HG03565 (cell line): ENCODE data around the gene HABP2.
A peak's percentile ranks its signal among the peaks of the same experiment; 100 is the strongest.

Experiments used
- ATAC-seq: cut with Tn5 transposase; IDR thresholded peaks from one replicate; pipeline ENCODE4 v1.9.1; 2021; ENCODE audit warnings: mild to moderate bottlenecking, moderate library complexity; ENCODE audit not compliant: unreplicated experiment

The HABP2 gene

DNA sequence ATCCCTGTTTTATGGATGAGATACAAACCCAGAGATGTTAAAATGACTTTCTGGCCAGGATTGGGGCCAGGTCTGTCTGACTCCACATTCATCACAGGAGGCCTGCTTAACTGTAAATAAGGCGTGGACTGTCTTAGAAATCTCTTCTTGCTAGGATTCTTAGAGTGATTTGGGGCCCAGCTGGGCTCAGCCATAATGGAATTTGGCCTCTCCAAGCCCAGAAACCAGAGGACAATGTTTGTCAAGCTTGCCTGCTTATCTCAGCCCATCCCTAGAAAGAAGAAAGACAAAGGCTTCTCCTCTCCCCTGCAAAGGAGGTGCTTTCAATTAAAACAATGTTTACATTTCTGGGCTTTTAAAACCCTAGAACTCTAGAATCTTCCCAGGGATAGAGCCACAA lies 2.9 kb downstream of the HABP2 start:
- ATAC-seq, result no peak

DNA sequence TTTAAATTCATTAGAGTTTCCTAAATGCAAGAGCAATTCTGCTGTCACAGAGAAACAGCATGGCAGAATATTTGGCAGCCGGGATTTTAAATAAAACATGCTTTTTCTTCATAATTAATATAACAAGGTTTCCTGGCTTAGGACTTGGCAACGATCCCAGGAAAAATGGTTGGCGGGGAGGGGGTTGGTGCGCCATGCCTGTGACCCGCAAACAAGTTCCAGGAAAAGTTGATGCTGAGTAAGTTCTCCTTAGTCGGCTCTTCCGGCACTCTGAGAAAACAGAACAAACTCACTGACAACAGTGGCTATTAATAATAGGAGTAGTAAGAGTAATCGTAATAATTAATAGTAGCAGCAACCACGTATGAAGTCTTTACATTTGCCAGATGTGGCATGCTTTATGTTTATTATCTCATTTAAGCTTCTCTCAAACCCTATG lies 4.6 kb downstream of the HABP2 start:
- no peak for ATAC-seq

DNA sequence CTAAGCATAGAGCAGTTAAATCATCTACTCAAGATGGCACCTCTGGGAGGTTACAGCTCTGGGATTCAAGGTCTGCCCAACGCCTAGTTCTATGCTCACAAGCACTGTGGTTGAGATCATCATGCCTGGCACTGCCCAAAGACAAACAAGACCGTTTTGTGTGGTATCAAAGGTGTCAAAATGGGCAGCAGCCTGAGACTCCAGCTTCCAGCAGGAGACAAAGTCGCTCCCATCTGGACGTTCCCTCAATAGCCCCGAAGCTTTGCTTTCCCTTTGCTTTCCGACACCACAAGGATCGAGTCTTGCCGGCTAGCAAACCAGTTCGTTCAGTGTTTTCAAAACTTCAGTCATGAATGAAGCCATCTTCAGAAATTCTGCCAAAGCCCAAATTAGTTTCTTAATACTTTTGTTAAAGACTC lies 5.1 kb downstream of the HABP2 start:
- no peak for ATAC-seq

DNA sequence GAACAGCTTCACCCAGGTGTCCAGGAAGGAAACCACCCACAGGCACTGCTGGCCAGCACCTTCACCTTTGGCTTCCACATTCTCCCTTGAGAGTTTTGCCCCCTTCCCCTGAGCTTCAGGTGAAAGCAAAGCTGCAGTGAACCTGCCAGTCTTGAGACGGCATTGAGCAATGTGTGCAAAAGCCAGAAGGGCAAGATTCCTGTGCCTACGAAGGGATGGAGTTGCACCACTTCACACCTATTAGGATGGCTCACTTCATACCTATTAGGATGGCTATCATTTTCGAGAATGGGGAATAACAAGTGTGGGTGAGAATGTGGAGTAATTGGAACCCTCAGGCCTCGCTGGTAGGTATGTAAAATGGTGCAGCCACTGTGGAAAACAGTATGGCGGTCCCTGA lies 7.2 kb downstream of the HABP2 start:
- ATAC-seq, result no peak

DNA sequence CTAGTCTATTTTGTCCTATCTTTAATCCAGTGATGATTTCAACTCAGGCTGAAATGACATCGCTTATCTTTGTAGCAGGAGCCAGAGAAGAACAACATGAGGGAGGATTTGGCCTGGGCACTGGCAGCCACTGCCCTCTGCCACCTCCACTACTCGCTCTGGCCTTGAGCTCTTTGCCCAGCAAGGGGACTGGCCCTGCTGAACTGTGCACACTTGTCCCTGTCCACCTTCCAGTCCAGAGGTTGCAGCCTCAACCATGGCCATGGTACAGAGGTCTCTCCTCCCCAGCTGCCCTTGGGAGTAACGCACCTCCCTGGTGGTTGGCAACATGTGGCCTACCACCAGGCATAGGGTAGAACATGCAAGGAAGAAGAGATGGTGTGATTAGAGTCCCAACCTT lies 8.4 kb downstream of the HABP2 start:
- no peak for ATAC-seq

DNA sequence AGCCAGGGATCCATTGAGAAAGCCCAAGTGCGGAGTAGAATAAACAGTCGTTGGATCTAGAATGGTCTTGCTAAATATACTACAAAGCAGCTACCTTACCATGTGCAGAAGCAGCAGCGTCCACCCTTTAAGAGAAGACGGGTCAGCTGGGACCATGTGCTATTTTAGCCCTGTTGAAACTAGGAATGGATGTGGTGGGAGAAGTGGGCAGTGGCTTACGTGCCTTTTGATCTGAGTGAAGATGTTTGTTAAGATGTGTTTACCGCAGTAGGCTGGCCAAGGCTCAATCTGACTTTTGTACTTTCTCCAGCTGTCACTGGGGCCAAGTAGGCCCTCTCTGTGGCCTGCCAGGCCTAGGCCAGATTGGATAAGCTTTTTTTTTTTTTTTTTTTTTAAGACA lies 9.2 kb downstream of the HABP2 start:
- ATAC-seq, result no peak

DNA sequence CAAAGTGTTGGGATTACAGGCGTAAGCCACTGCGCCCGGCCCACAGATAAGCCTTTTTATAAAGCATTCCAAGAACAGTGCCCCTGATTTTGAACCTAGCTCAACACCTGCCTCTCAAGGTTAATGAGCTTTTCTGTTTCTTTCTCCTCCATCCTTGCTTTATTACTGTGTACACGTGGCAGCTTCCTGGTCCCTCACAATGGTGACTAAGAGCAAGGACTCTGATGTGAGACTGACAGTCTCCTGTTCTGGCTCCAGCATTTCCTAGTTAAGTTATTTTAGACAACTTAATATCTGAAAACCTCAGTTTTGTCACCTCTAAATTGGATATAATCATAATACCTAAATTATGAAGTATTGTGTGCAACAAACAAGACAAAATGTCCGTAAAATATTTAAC lies 9.9 kb downstream of the HABP2 start:
- no peak for ATAC-seq

DNA sequence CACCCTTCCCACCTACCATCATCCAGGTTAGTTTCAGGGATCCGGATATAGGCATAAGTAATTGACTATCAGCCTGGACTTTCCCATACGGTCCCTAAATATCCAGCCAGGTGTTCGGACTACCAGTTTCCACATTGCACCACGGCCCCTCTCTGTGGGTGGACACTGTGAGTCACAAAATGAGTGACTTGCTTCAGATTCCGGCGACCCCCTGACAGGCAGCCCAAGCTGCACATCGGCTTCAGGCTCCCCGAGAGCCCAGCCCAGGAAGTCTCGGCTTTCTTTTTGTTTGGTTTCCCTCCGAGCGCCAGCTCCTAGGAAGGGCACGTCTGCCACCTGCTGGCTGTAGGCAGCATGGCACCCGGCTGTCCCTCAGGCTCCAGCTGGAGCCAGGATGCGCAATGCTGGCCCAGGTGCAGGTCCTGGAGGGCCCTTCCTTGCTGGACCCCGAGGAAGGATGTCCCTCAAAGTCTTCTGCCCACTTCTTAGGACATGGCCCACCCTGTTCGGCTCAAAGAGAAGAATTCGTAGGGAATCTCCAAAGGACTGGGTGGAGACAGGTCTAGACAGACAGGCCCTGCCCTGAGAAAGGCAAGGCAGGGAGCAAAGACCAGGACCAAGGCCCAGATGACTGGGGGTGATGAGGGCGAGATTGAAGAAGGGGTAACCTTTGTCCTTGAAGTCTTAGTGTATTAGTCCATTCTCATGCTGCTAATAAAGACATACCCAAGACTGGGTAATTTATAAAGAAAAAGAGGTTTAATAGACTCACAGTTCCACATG lies 10.6 kb downstream of the HABP2 start:
- ATAC-seq, result peak; percentile 94

DNA sequence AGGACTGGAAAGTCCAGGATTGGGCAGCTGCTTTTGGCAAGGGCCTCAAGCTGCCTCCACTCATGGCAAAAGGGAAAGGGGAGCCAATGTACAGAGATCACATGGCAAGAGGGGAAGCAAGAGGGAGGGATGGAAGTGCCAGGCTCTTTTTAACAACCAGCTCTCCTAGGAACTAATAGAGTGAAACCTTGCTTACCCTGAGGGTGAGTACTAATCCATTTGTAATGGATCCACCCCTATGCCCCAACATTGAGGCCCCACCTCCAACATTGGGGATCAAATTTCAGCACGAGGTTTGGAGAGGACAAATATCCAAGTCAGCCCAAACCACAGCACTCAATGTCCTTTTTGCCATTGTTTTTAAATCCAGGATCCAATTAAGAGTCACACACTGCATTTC lies 12.5 kb downstream of the HABP2 start:
- ATAC-seq, result no peak

DNA sequence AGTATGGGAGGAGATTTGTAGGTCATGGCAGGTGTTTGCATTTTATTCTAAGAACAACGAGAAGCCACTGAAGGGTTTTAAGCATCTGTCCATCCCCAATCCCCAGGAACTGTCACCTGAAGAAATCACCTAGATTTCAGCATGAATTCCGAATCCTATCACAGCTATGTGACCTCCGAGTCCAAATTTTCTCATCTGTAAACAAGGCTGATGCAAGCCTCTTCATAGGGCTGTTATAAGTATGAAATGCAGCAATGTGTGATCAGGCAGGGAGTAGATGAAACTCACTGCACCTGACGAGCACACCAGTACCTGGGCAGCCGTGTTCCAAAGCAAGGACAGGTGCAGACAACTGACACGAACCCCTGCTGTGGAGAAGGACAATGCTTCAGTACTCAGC lies 14.0 kb downstream of the HABP2 start:
- ATAC-seq, result no peak

DNA sequence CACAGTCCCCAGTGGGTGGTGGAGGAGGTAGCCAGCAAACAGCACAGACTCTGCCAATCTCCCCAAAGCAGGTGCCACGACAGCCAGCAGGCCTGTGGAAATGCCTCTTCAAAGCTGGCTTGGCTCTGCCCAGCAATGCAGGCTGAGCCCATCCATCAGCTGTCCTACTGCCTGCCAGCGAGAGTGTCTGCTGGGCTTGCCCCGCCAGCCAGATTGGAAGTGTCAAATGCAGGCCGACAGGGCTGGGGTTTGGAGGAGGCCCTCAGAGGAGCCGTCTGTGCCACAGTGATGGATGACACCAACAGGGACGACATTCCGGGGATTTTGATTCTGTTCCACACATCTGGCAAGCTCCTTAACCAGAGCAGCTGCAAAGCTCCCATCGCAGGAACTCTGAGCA lies 16.7 kb downstream of the HABP2 start:
- no peak for ATAC-seq

DNA sequence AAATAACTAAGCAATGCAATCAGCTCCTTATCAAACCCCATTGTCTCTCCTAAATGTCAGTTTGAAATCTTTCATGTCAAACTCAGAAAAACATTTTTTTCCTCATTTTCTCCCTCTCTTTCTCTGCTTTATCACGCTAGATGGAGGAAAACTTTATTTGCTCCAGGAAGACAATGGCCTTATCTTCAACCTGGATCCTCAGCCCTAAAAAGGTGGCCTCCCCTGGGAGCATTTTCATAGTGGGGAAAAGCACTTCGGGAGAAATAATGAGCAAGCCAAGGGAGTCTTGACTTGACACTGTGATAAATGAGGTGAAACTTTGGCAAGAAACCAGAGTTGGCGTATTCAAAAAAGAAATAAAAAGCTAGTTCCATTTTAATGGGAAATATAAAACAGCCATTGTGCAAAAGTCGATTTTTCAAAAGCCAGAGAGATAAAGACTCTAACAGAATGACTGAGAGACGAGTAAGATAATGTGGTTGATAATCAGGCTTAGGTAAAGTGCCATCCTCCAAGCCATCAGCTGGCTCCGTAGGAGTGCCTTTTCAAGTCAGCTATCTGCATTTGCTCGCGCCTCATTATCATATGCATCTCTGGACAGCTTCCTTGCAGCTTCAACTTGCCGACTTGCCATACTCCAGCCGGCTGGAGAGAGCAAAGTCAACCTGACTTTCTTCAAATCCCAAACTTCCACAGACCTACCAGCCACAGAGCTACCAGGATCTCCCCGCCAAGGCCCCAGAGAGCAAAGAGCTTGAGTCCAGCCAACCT lies 19.9 kb downstream of the HABP2 start:
- no peak for ATAC-seq

DNA sequence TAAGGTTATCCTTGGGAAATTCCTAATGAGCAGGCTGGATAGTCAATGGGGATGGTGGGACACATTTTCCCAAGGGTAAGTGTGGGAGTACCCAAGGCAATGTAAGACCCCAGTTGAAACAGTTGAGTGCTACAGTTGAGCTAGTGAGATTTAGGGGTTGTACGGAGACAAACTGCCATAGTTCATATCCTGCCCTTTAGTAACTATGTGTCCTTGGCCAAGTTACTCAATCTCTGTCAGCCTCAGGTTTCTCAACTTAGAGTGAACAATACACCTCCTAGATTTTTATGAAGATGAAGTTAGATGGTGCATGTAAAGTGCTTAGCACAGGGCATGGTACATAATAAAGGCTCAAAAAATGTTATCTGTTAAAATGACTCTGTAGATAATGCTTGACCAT lies 20.5 kb downstream of the HABP2 start:
- no peak for ATAC-seq

DNA sequence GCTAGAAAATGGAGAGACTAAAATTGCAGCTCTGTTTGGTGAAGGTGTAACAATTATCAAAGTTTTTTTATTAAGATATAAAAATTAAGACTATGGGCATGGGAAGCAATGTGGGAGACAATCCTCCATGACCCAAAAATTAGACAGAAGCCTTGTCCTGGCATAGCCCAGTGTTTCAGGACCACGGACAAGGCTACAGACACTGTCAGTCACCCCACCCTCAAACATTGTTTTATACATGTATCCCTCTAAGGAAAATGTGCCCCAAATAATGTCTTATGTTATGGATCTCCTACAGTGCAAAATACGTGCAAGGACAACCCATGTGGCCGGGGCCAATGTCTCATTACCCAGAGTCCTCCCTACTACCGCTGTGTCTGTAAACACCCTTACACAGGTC lies 24.0 kb downstream of the HABP2 start:
- ATAC-seq, result no peak

DNA sequence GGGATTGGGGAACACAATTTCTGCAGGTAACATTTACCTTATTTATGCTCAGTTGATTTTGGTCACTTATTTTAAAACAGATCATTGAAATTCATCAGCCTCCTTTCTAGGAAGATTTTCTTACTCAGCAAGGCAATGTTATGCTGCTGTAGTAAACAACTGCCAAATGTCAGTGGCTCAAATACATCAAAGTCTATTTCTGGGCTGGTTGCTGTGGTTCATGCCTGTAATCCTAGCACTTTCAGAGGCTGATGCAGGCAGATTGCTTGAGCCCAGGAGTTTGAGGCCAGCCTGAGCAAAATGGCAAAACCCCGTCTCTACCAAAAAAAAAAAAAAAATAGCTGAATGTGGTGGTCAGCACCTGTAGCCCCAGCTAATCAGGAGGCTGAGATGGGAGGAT lies 25.9 kb downstream of the HABP2 start:
- no peak for ATAC-seq

DNA sequence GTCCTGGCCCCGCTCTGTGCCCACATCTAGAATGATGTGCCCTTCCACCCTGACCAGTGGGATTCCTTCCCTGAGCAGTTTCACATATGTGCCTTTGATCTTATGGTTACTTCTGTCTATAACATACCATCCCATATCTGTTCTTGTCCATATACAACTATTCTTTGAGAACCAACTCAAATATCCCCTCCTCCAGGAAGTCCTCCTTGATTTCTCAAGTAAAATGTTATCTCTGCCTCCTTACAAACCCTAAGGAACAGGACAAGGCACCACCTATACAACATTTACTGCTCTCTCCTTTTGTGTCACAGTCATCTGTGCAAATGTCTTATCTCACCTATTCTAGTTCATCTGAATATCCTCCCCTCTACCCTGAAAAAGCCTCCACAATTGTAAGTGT lies 28.2 kb downstream of the HABP2 start:
- no peak for ATAC-seq

DNA sequence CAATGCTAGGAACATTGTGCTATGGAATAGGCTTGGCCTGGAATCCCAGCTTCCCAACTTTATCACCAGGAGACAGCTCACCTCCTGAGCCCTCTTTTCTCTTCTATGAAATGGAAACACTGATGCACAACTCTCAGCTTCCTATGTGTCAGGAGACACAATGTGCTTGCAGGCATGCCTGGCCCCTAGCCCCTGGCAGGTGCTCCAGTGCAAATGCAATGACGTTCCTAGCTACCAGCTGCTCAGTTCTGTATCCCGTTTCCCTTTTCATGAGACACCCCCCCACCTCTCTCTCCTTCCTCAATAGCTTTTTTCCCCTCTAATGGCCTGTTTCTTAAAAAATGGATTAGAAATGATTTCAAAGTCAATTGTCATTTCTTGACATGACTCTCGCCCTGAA lies 30.7 kb downstream of the HABP2 start:
- no peak for ATAC-seq

DNA sequence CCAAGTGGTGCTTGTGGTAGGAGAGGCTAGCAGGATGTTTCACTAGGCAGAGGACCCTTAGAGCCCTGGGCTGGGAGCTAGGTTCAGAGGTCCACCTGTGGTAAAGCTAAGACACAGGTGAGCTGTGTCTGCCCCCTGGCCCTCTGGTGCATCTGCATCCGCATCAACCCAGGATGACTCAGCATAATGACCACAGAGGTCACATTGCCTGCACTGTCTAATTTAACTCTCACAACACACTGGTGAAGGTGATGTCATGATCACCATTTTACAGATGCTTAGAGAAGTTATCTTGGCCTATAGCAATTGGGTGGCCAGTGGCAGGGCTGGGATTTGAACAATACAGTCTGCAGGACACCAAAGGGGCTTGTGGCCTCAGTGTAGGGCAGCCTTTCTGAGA lies 33.1 kb downstream of the HABP2 start:
- peak; percentile 76 for ATAC-seq

DNA sequence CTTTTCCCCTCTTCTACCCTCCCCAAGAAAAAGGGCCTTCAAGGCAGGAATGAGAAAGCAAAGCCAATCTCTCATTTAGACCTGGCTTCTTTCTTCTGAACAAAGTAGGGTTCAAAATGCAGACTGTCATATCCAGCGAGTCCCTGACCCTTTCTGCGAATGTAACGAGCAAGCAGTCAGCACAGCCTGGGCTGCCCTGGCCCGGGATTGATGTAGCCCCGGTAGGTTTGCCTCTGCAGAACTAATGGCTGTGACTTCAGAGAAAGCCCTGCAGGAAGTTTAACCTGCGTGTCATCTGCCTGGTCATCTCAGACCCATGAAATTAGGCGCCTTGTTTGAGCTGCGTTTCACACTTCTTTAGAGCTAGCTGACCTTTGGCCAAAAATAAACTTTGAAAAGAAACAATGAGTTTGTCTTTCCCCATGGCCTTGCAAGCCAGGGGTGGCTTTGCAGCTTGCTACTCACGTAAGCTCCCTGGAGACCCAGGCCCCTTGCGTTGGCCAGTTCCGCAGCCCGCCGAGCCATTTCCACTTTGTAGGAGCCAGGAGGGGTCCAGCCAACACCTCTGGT lies 36.4 kb downstream of the HABP2 start:
- ATAC-seq, result no peak

DNA sequence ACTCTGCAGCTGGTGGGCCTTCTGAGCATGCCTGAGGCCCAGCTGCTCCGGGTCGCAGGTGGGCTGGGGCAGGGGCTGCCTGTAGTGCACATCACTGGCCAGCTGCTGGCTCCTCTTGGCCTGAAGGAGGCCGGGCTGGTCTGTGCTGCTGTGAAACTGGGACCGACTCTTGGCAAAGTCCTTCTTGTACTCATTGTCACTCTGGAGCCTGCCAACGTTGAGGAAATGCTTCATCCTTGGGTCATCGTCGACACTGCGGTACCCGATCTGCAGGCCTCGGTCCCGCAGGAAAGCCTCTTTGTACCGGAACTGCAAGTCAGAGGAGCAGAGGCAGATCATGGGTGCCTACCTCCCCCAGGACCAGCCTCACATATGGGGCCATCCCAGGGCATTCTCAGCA lies 37.7 kb downstream of the HABP2 start:
- no peak for ATAC-seq

DNA sequence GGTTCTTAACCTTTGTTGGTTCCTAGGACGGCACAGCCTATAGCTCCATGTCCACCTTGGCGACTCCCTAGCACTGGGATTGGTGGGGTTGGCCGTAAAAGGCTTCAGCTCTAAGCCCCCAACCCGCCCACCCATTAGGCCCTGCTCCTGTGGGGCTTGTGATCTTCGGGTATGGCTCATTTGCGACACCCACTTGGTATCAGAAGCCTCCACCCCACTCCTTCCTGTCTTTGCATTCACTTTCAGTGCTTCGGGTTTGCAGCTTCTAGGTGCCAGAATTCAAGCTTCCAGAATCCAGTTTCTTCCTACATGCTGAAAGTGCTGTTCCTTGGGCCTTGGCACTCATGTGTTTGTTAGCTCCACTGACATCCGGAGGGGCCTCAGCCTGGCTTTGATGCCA lies 39.5 kb downstream of the HABP2 start:
- no peak for ATAC-seq

DNA sequence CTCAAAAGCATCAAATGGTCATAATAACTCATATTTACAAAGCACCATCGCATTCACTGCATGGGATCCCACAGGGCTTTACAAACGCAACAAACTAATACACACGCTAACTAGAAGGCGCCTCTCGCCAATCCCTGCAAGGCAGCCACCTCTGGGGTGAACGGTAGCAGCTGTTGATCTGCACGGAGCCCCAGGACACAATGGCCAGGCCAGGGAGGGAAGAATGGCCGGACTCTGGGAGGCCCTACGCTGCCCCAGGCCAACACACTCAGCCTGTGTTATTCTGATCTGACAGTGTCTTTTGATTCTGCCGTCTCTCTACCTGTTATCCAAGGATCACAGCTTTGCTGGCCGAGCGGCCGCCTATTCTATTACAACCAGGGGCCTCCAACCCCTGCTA lies 41.8 kb downstream of the HABP2 start:
- no peak for ATAC-seq
